NCI-H2029 treated with DMSO at 0.1 percent for 48 hours (cell line): Measurements from ENCODE around the gene AJUBA.

ENCODE experiments used
- DNase-seq: peaks from one replicate; lab custom pipeline; 2025; lab: John Stamatoyannopoulos, UW

AJUBA gene

DNA sequence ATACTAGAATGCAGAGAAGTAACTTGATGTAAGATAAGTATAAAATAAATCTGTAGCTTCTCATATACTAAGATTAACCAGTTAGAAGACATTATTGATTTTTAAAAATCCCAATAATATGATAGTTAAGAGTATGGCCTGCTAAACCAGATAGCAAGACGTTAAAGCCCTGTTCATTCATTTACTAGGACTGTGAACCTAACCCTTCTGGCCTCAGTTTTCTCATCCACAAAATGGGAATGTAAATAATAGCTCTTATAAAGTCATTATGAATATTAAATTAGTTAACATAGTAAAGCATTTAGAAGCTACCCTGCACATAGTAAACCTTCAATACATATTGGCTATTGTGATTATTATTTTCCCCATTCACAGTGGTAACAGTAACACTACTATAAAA is 47.2 kb downstream of the AJUBA start:
- DNase-seq: no peak

DNA sequence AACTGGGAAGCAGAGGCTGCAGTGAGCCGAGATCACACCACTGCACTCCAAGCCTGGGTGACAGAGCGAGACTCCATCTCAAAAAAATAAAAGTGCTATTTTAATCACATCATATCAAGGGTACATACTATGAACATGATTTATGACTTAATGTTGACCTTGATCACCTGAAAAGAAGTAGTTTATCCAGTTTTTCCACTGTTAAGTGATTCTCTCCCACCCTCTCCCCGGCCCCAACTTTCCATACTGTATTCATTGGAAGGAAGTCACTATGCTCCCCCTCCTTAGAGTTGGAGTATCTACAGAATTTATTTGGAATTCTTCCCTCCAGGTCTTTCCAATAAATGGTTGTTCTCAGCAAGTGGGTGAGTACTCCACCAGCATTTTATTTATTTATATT is 50.2 kb downstream of the AJUBA start:
- DNase-seq: no peak

GRCh38 chr14:22929961-22930364 is 52.4 kb downstream of the AJUBA start:
- no peak for DNase-seq

GRCh38 chr14:22929104-22929960 is 53.0 kb downstream of the AJUBA start, which contains the start of gene PRMT5:
Gene PRMT5, minus strand, starts transcription at chr14:22929376. Its CDS starts 15 bp downstream, at chr14:22929361.
- peak; percentile 100 for DNase-seq

DNA sequence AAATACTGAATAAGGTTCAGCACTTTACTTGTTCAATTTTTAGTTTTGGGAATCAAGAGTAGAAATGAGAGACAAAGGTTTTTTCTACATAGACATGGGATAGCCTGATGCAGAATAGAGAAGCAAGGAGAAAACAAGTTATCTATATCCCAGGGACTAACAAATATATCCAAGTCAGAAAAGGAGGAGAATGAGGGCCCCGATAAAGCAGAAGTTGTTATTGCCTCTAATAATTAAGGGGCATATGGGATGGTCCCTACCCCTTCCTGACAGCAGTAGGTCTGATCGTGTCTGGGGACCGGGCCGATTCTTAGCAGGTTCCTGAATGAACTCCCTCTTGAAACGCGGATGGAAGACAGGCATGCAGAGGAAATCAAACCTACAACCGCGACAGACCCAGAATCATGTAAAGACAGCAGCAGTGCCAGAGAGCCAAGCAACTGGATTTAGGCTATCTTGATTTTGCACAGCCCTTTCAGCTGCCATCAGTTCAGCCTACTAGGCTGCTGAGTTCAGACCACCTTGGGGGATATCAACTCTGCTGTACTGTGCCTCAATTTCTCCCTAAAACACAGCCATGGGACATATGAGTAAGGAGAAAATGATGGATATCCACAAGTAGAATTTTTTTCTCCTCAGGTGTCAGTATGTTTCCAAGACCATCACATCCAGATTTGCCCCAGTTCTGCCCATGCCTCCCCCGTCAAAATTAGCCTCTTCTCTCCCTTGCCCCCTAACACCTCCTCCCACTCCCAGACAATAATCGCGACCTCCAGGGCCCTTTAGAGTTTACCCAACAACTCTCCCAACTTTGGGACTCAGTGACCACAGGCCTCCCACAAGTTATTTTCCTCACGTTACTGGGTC is 53.9 kb downstream of the AJUBA start:
- DNase-seq: no peak

GRCh38 chr14:22926316-22926715 is 56.0 kb downstream of the AJUBA start:
- no peak for DNase-seq

DNA sequence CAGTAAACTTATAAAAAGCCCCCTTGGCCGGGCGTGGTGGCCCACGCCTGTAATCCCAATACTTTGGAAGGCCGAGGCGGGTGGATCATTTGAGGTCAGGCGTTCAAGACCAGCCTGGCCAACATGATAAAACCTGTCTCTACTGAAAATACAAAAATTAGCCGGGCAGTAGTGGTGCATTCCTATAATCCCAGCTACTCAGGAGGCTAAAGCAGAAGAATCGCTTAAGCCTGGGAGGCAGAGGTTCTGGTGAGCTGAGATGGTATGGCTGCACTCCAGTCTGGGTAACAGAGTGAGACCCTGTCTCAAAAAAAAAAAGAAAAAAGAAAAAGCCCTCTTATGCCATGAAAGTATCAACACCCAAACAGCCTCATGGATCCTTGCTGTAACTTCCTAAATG is 56.8 kb downstream of the AJUBA start:
- no peak for DNase-seq

DNA sequence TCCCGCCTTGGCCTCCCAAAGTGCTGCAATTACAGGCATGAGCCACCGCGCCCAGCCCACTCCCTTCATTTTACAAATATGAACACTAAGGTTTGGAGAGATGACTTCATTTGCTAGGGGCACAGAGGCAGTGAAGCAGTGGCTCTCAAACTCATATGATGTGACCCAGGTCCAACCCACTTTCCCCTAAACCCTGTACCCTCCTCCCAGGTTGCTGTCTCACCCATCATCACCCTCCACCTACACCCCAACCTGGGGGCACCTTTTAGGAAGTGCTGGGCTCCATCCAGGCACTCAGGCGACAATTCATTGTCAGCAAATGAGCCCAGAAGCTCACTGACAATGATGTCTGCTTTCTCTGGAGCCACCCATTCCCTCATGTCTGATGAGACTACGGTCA is 58.6 kb downstream of the AJUBA start:
- DNase-seq: no peak

DNA sequence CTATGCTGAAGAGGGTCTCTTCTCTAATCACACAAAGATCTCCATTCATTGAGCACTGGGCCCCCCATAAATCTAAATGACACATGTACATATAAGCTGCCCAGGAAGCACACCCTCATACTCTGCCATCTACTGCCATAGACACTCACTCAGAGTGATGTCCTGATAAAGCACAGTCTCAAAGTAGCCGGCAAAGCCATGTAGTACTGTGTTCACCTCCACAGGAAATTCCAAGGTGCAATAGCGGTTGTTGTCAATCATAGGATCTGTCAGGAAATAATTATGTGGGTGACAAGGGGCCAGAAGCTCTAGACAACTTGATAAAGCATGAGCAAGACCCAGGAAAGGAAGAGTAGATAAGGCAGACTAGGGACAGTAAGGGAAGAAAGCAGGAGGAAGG is 60.1 kb downstream of the AJUBA start:
- DNase-seq: no peak
